BJ (cell line): ENCODE measurements around the gene SERPINA9. TPM values are rescaled to one million over a fixed set of nuclear protein-coding genes. Genes with fewer than 3 reads are reported as not detected.

Experiments
- CTCF ChIA-PET: fragments of 350-600 bp; formaldehyde crosslinking; extraction: SDS; loops from one replicate; lab custom pipeline; 2021; ENCODE audit warnings: antibody characterized with exemption, inconsistent platforms; lab: Yijun Ruan, JAX
- POLR2A ChIA-PET: fragments of 300-600 bp; sonication (Branson Sonifier 250); formaldehyde crosslinking; extraction: SDS; loops from one replicate; lab custom pipeline; 2021; ENCODE audit warnings: antibody characterized with exemption; lab: Charles Lee
- DNase-seq: peaks from one replicate; pipeline ENCODE4 v3.0.0-alpha.2; 2011; ENCODE audit warnings: low read depth
- H3K27me3 ChIP-seq: 2 replicates; pipeline ENCODE4 v1.6.0; 2011; ENCODE audit warnings: low read length; ENCODE audit not compliant: control insufficient read depth, insufficient read depth
- H3K36me3 ChIP-seq: 2 replicates; pipeline ENCODE4 v1.5.1; 2011; ENCODE audit warnings: low read length; ENCODE audit not compliant: control insufficient read depth, insufficient read depth
- H3K4me3 ChIP-seq: 2 replicates; pipeline ENCODE4 v1.5.1; 2011; ENCODE audit warnings: low read depth, mild to moderate bottlenecking, control low read depth, low read length
- CTCF ChIP-seq: IDR thresholded peaks from 2 replicates; pipeline ENCODE4 v1.5.1; 2011; ENCODE audit warnings: low read depth, mild to moderate bottlenecking, control low read depth, inconsistent platforms, low read length, moderate library complexity; ENCODE audit not compliant: insufficient read depth
- polyA plus RNA-seq: library from polyadenylated mRNA; depleted of rRNA; stranded (reverse); fragments of >200 nt; gene quantifications from 2 replicates; pipeline ENCODE4 v1.2.3, GENCODE V29; 2011

Gene SERPINA9
- polyA plus RNA-seq, 1 experiment = 0.12 TPM

GRCh38 chr14:94472842-94473241 is 3.2 kb downstream of the SERPINA9 start:
- ChIA-PET POLR2A (no interaction called here), CTCF (interaction anchor here (1.8 kb wide), 1 partner anchor 13 kb away, joined by 6 read pairs; no protein-coding TSS in a partner anchor)
- TF ChIP-seq CTCF = no peak
- H3K4me3 ChIP-seq = no peak overlapping the region
- no peaks in the 10 kb centered on the region for H3K27me3 ChIP-seq
- H3K36me3 ChIP-seq = no peaks in the 10 kb centered on the region
- no peak for DNase-seq

GRCh38 chr14:94471045-94471444 is 5.0 kb downstream of the SERPINA9 start:
- TF ChIP-seq CTCF = no peak
- DNase-seq = no peak
- CTCF ChIA-PET = no interaction called here
- POLR2A ChIA-PET = no interaction called here
- no peaks in the 10 kb centered on the region for H3K27me3 ChIP-seq
- H3K36me3 ChIP-seq = no peaks in the 10 kb centered on the region
- no peak overlapping the region for H3K4me3 ChIP-seq

GRCh38 chr14:94470311-94470710 is 5.7 kb downstream of the SERPINA9 start:
- ChIA-PET POLR2A (interaction anchor here (0.7 kb wide), 1 partner anchor 63 kb away, joined by 19 read pairs; no protein-coding TSS in a partner anchor), CTCF (no interaction called here)
- no peaks in the 10 kb centered on the region for H3K27me3 ChIP-seq
- no peak for DNase-seq
- no peak overlapping the region for H3K4me3 ChIP-seq
- TF ChIP-seq CTCF = no peak
- H3K36me3 ChIP-seq = no peaks in the 10 kb centered on the region

GRCh38 chr14:94469261-94469660 is 6.7 kb downstream of the SERPINA9 start:
- DNase-seq = no peak
- H3K4me3 ChIP-seq = no peak overlapping the region
- no peak for TF ChIP-seq CTCF
- CTCF ChIA-PET = interaction anchor here (1.9 kb wide), 1 partner anchor 16 kb away, joined by 15 read pairs; no protein-coding TSS in a partner anchor
- no peaks in the 10 kb centered on the region for H3K36me3 ChIP-seq
- POLR2A ChIA-PET = no interaction called here
- H3K27me3 ChIP-seq = no peaks in the 10 kb centered on the region

GRCh38 chr14:94467728-94468520 is 8.1 kb downstream of the SERPINA9 start:
- Histone ChIP-seq H3K27me3 (no peaks in the 10 kb centered on the region), H3K36me3 (no peaks in the 10 kb centered on the region), H3K4me3 (no peak overlapping the region)
- POLR2A ChIA-PET = no interaction called here
- DNase-seq = no peak
- no peak for TF ChIP-seq CTCF
- CTCF ChIA-PET = interaction anchor here (1.9 kb wide), 1 partner anchor 18 kb away, joined by 15 read pairs; no protein-coding TSS in a partner anchor
